HG03521 (cell line): ENCODE results near the gene NCL.

Experiments used
- ATAC-seq: cut with Tn5 transposase; IDR thresholded peaks from one replicate; pipeline ENCODE4 v1.9.1; 2021; ENCODE audit warnings: mild to moderate bottlenecking, moderate library complexity; ENCODE audit not compliant: unreplicated experiment

Gene NCL, protein sequence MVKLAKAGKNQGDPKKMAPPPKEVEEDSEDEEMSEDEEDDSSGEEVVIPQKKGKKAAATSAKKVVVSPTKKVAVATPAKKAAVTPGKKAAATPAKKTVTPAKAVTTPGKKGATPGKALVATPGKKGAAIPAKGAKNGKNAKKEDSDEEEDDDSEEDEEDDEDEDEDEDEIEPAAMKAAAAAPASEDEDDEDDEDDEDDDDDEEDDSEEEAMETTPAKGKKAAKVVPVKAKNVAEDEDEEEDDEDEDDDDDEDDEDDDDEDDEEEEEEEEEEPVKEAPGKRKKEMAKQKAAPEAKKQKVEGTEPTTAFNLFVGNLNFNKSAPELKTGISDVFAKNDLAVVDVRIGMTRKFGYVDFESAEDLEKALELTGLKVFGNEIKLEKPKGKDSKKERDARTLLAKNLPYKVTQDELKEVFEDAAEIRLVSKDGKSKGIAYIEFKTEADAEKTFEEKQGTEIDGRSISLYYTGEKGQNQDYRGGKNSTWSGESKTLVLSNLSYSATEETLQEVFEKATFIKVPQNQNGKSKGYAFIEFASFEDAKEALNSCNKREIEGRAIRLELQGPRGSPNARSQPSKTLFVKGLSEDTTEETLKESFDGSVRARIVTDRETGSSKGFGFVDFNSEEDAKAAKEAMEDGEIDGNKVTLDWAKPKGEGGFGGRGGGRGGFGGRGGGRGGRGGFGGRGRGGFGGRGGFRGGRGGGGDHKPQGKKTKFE

GRCh38 chr2:231463698-231464575 is at the start of gene NCL:
Gene NCL (minus strand): TSS chr2:231464484. CDS start chr2:231464353, 131 bp downstream.
- ATAC-seq = peak; percentile 90

- ATAC-seq = no peak
Measured at GRCh38 chr2:231513746-231514224, 49.5 kb upstream of the NCL start.

GRCh38 chr2:231512222-231512621 is 47.9 kb upstream of the NCL start:
- no peak for ATAC-seq

DNA sequence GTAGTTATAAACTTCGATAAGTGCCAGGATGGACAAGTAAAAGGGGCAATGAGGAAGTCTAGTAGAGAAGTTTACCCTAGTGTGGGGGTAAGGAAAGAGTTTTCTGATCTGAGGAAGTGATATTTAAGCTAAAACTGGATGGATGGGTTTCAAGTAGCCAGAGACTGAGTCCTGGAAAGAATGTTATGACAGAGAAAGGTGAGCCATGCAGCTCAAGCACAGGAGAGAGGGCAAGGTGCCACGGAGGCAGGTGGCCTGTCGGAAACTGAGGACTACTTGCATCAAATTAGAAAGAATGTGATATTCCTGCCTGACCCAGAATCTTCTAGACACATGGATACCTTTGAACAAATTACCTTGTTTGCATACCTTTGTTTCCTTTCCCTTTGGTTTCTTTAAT is 39.5 kb upstream of the NCL start:
- no peak for ATAC-seq

- no peak for ATAC-seq
Measured at GRCh38 chr2:231502596-231502995, 38.3 kb upstream of the NCL start.

DNA sequence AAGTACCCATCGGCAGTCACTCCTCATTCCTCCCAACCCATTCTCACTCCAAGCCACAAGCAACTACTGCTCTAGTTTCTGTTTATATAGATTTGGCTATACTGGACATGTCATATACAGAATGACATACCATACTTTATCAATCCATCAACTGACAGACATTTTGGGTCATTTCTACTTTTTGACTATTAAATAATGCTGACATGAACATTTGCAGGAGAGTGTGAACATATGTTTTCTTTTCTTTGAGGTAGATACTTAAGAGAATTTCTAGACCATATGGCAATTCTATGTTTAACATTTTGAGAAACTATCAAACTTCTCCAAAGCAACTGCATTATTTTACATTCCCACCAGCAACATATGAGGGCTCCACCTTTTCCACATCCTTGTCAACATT is 33.4 kb upstream of the NCL start:
- no peak for ATAC-seq

GRCh38 chr2:231494669-231495068 is 30.4 kb upstream of the NCL start:
- no peak for ATAC-seq

- ATAC-seq = no peak
Measured at GRCh38 chr2:231490801-231491200, 26.5 kb upstream of the NCL start.

- ATAC-seq = no peak
Measured at GRCh38 chr2:231489990-231490389, 25.7 kb upstream of the NCL start.

- ATAC-seq = no peak
Measured at GRCh38 chr2:231488331-231488730, 24.0 kb upstream of the NCL start.

- no peak for ATAC-seq
Measured at GRCh38 chr2:231486851-231487596, 22.7 kb upstream of the NCL start.

DNA sequence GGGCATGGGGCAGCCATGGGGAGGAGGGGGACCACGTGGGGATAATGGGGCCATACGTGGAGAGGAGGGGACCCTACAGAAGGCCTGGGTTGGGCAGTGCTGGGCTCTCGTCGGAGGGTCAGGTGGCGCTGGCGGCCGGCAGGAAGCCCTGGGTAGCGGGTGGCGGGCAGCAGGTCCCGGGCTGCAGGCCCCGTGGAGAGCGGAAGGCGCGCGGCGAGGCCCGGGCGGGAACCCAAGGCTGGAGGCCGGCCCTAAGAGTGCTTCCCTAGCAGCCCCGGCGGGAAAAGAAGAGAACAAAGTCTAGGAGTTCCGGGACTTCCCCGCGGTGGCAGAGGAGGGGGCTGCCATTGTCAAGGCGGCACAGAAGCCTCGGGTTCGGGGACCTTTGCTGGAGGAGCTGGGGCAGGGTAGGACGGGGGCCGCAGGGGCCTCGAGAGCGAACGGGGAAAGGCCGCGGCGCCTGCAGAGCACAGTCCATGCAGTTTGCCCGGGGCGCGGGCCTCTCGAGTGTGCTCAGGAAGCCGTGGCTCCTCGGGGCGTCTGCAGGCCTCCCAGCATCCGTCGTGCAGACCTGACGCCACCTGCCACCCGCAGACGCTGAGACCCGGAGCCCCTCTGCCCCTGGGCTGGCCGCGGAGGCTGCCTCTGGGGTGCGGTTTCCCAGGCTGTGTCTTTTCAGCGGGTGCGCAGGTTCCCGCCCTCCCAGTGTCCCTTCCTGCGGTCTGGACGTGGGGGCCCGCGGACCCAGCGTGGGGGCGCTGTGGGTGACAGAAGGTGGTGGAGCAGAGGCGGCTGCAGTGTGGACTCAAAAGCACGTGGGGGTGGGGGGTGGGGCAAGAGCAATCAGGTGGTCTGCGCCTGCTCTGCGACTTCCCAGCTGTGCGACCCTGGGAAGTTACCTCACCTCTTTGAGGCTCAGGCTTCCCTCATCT is 19.4 kb upstream of the NCL start:
- no peak for ATAC-seq

DNA sequence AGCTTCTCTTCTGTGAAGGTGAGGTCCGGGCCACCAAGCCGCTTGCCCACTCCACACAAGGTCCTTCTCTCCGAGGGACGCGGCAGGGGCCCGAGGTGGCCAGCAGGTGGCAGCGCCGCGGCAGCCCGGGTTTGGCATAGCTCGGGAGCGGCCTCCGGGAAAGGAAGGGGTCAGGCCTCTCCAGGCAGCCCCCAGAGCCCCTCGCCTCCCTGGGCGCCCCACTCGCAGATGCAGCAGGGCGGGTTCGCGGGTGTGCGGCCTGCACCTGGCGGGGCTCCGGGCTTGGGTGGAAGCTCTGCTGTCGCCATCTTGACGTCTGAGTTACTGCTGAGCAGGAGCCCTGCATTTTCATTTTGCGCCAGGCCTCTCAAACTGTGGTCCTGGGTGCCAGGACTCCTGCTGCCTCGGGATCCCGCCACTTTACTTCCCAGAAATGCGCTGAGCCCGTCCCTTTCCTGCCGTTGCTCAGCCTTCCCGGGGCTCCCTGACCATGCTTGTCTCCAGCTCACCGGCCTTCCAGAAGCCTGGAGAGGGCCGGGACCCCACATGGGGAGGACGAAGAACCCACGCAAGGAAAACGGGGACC is 18.6 kb upstream of the NCL start:
- peak; percentile 63 for ATAC-seq

DNA sequence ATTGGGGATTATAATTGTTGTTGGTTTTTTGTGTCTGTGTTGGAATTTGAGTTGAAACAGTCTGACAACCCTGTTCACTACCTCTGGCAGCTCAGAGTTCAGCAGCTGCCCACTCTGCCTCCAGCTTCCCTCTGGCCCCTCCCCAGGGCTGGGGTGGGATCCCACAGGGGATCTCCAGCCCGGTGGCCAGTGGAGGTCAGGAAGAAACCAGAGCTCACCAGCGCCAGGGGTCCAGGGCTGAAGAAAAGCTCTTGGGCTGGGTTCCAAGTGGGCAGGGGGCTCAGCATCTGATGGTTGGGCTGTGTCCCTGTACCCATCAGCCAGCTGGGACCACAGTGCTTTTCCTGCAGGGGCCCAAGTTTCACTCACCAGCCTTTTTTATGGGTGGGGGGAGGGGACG is 16.5 kb upstream of the NCL start:
- ATAC-seq = no peak

DNA sequence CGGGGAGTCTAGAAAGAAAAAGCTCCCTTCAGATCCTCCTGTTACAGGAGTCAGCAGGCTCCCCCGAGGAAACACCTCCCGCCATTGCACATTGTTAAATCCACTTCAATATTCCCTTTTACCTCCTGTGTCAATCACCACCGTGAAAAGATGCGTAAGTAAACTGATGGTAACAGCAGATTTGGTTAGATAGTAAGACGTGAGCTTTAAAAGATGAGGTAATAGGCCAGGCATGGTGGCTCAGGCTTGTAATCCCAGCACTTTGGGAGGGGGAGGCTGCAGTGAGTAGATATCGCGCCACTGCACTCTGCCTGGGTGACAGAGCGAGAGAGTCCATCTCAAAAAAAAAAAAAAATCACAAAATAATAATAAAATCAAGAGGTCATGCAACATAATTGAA is 15.2 kb upstream of the NCL start:
- no peak for ATAC-seq

GRCh38 chr2:231476920-231477319 is 12.6 kb upstream of the NCL start:
- ATAC-seq = no peak

DNA sequence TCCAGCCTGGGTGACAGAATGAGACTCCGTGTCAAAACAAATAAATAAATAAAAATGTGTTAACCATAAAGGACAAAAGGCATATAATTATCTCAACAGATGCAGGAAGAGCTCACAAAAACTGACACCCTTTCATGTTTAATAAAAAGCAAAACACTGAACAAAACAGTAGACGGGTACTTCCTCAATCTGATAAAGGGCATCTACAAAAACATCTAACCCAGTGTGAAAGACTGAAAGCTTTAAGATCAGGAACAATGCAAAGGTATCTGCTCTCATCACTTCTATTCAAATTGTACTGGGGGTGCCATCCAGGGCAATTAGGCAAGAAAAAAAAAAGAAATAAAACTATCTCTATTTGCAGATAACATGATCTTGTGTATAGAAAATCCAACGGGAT is 11.7 kb upstream of the NCL start:
- no peak for ATAC-seq

- no peak for ATAC-seq
Measured at GRCh38 chr2:231472816-231473215, 8.5 kb upstream of the NCL start.

- no peak for ATAC-seq
Measured at GRCh38 chr2:231470246-231470900, 6.1 kb upstream of the NCL start.
